ENCODE results near the gene CRACR2A. TPM values are rescaled to one million over a fixed set of nuclear protein-coding genes. Genes with fewer than 3 reads are reported as not detected.
A peak's percentile ranks its signal among the peaks of the same experiment; 100 is the strongest.

CRACR2A gene
- total and polyA plus RNA-seq, 5 donors from 2014 or later: 8.2 to 42.9 (median 12.0) TPM

GRCh38 chr12:3651585-3652424 lies 101.1 kb downstream of the CRACR2A start:
- peak overlapping the region in 2 of 3 donors; percentile 54 to 82 for H3K27ac Mint-ChIP-seq
- peaks cover 79% of the 10 kb centered on the region for H3K36me3 ChIP-seq (ENCODE audit: control insufficient read depth, insufficient read depth, low read length)

GRCh38 chr12:3647504-3647903 lies 105.4 kb downstream of the CRACR2A start:
- Histone ChIP-seq H3K4me3 (ENCODE audit: low read depth, low read length) (no peak overlapping the region), H3K27me3 (ENCODE audit: control insufficient read depth, insufficient read depth, low read length) (no peaks in the 10 kb centered on the region), H3K36me3 (ENCODE audit: control insufficient read depth, insufficient read depth, low read length) (peaks cover 64% of the 10 kb centered on the region), H3K27ac (ENCODE audit: insufficient read depth, low read length, poor library complexity, severe bottlenecking) (no peak overlapping the region), H3K4me1 (ENCODE audit: control insufficient read depth, insufficient read depth, low read length, poor library complexity, severe bottlenecking) (no peaks in the 10 kb centered on the region), H3K9me3 (ENCODE audit: control insufficient read depth in 2 of 2, low read length in 2 of 2) (no peaks in the 10 kb centered on the region)
- no peak overlapping the region for H3K27ac Mint-ChIP-seq
- DNase-seq: no peak
- peaks cover 54% of the 10 kb centered on the region for H3K36me3 Mint-ChIP-seq
- no peaks in the 10 kb centered on the region for H3K9me3 Mint-ChIP-seq
- no peak for ATAC-seq (ENCODE audit: low read depth in 2 of 2)
- no peaks in the 10 kb centered on the region for H3K27me3 Mint-ChIP-seq
- peaks cover 0 to 8% (median 0%) of the 10 kb centered on the region in 4 donors for H3K4me1 Mint-ChIP-seq
- no peak overlapping the region for H3K4me3 Mint-ChIP-seq

More at GRCh38 chr12:3651585-3652424, 101.1 kb downstream of the CRACR2A start:
- peaks cover 36% of the 10 kb centered on the region for H3K36me3 Mint-ChIP-seq
- no peak overlapping the region for H3K4me3 ChIP-seq (ENCODE audit: low read depth, low read length)
- DNase-seq (no peak), ATAC-seq (ENCODE audit: low read depth in 2 of 2) (no peak)
- H3K4me1 Mint-ChIP-seq: peaks cover 0 to 9% (median 0%) of the 10 kb centered on the region in 4 donors
- H3K4me1 ChIP-seq (ENCODE audit: control insufficient read depth, insufficient read depth, low read length, poor library complexity, severe bottlenecking): no peaks in the 10 kb centered on the region
- no peaks in the 10 kb centered on the region for H3K27me3 Mint-ChIP-seq
- no peak overlapping the region for H3K27ac ChIP-seq (ENCODE audit: insufficient read depth, low read length, poor library complexity, severe bottlenecking)
- no peaks in the 10 kb centered on the region for H3K9me3 Mint-ChIP-seq
- H3K9me3 ChIP-seq (ENCODE audit: control insufficient read depth in 2 of 2, low read length in 2 of 2): no peaks in the 10 kb centered on the region
- no peaks in the 10 kb centered on the region for H3K27me3 ChIP-seq (ENCODE audit: control insufficient read depth, insufficient read depth, low read length)
- H3K4me3 Mint-ChIP-seq: no peak overlapping the region

GRCh38 chr12:3646561-3647241 lies 106.2 kb downstream of the CRACR2A start:
- no peaks in the 10 kb centered on the region for H3K9me3 Mint-ChIP-seq
- Histone ChIP-seq H3K4me3 (ENCODE audit: low read depth, low read length) (no peak overlapping the region), H3K27ac (ENCODE audit: insufficient read depth, low read length, poor library complexity, severe bottlenecking) (no peak overlapping the region), H3K27me3 (ENCODE audit: control insufficient read depth, insufficient read depth, low read length) (no peaks in the 10 kb centered on the region), H3K36me3 (ENCODE audit: control insufficient read depth, insufficient read depth, low read length) (peaks cover 62% of the 10 kb centered on the region), H3K9me3 (ENCODE audit: control insufficient read depth in 2 of 2, low read length in 2 of 2) (no peaks in the 10 kb centered on the region), H3K4me1 (ENCODE audit: control insufficient read depth, insufficient read depth, low read length, poor library complexity, severe bottlenecking) (no peaks in the 10 kb centered on the region)
- peaks cover 0 to 4% (median 1%) of the 10 kb centered on the region in 4 donors for H3K4me1 Mint-ChIP-seq
- H3K27ac Mint-ChIP-seq: no peak overlapping the region
- ATAC-seq (ENCODE audit: low read depth in 2 of 2) (no peak), DNase-seq (no peak)
- no peaks in the 10 kb centered on the region for H3K27me3 Mint-ChIP-seq
- no peak overlapping the region for H3K4me3 Mint-ChIP-seq
- H3K36me3 Mint-ChIP-seq: peaks cover 60% of the 10 kb centered on the region

- no peak overlapping the region for H3K4me3 ChIP-seq (ENCODE audit: low read depth, low read length)
- peaks cover 65% of the 10 kb centered on the region for H3K36me3 Mint-ChIP-seq
- H3K9me3 ChIP-seq (ENCODE audit: control insufficient read depth in 2 of 2, low read length in 2 of 2): no peaks in the 10 kb centered on the region
- no peak overlapping the region for H3K27ac ChIP-seq (ENCODE audit: insufficient read depth, low read length, poor library complexity, severe bottlenecking)
- no peaks in the 10 kb centered on the region for H3K27me3 Mint-ChIP-seq
- peaks cover 56% of the 10 kb centered on the region for H3K36me3 ChIP-seq (ENCODE audit: control insufficient read depth, insufficient read depth, low read length)
- H3K4me1 Mint-ChIP-seq: peaks cover 0 to 2% (median 0%) of the 10 kb centered on the region in 4 donors
- ATAC-seq (ENCODE audit: low read depth in 2 of 2) (no peak), DNase-seq (no peak)
- no peaks in the 10 kb centered on the region for H3K9me3 Mint-ChIP-seq
- H3K4me1 ChIP-seq (ENCODE audit: control insufficient read depth, insufficient read depth, low read length, poor library complexity, severe bottlenecking): no peaks in the 10 kb centered on the region
- no peak overlapping the region for H3K4me3 Mint-ChIP-seq
- peak overlapping the region in 1 of 3 donors; percentile 84 for H3K27ac Mint-ChIP-seq
- H3K27me3 ChIP-seq (ENCODE audit: control insufficient read depth, insufficient read depth, low read length): no peaks in the 10 kb centered on the region
These were observed 107.8 kb downstream of the CRACR2A start for GRCh38 chr12:3645091-3645490.

- Histone ChIP-seq H3K27ac (ENCODE audit: insufficient read depth, low read length, poor library complexity, severe bottlenecking) (no peak overlapping the region), H3K36me3 (ENCODE audit: control insufficient read depth, insufficient read depth, low read length) (peaks cover 53% of the 10 kb centered on the region), H3K27me3 (ENCODE audit: control insufficient read depth, insufficient read depth, low read length) (no peaks in the 10 kb centered on the region), H3K9me3 (ENCODE audit: control insufficient read depth in 2 of 2, low read length in 2 of 2) (no peaks in the 10 kb centered on the region), H3K4me1 (ENCODE audit: control insufficient read depth, insufficient read depth, low read length, poor library complexity, severe bottlenecking) (no peaks in the 10 kb centered on the region), H3K4me3 (ENCODE audit: low read depth, low read length) (no peak overlapping the region)
- Mint-ChIP-seq H3K4me3 (no peak overlapping the region), H3K36me3 (peaks cover 58% of the 10 kb centered on the region), H3K27me3 (no peaks in the 10 kb centered on the region), H3K9me3 (no peaks in the 10 kb centered on the region), H3K27ac (no peak overlapping the region), H3K4me1 (peaks cover 0 to 2% (median 0%) of the 10 kb centered on the region in 4 donors)
- DNase-seq (no peak), ATAC-seq (ENCODE audit: low read depth in 2 of 2) (no peak)
These were observed 108.8 kb downstream of the CRACR2A start for GRCh38 chr12:3644104-3644503.

GRCh38 chr12:3641428-3642018 lies 111.4 kb downstream of the CRACR2A start:
- Histone ChIP-seq H3K27me3 (ENCODE audit: control insufficient read depth, insufficient read depth, low read length) (no peaks in the 10 kb centered on the region), H3K36me3 (ENCODE audit: control insufficient read depth, insufficient read depth, low read length) (peaks cover 46% of the 10 kb centered on the region), H3K27ac (ENCODE audit: insufficient read depth, low read length, poor library complexity, severe bottlenecking) (no peak overlapping the region), H3K9me3 (ENCODE audit: control insufficient read depth in 2 of 2, low read length in 2 of 2) (no peaks in the 10 kb centered on the region), H3K4me3 (ENCODE audit: low read depth, low read length) (no peak overlapping the region), H3K4me1 (ENCODE audit: control insufficient read depth, insufficient read depth, low read length, poor library complexity, severe bottlenecking) (no peaks in the 10 kb centered on the region)
- ATAC-seq (ENCODE audit: low read depth in 2 of 2) (no peak), DNase-seq (no peak)
- Mint-ChIP-seq H3K27me3 (no peaks in the 10 kb centered on the region), H3K36me3 (peaks cover 67% of the 10 kb centered on the region), H3K4me1 (peaks cover 0 to 2% (median 0%) of the 10 kb centered on the region in 4 donors), H3K4me3 (no peak overlapping the region), H3K9me3 (no peaks in the 10 kb centered on the region), H3K27ac (no peak overlapping the region)

GRCh38 chr12:3636328-3636727 lies 116.6 kb downstream of the CRACR2A start:
- Histone ChIP-seq H3K4me1 (ENCODE audit: control insufficient read depth, insufficient read depth, low read length, poor library complexity, severe bottlenecking) (no peaks in the 10 kb centered on the region), H3K27me3 (ENCODE audit: control insufficient read depth, insufficient read depth, low read length) (no peaks in the 10 kb centered on the region), H3K9me3 (ENCODE audit: control insufficient read depth in 2 of 2, low read length in 2 of 2) (no peaks in the 10 kb centered on the region), H3K27ac (ENCODE audit: insufficient read depth, low read length, poor library complexity, severe bottlenecking) (no peak overlapping the region), H3K4me3 (ENCODE audit: low read depth, low read length) (no peak overlapping the region), H3K36me3 (ENCODE audit: control insufficient read depth, insufficient read depth, low read length) (peaks cover 36% of the 10 kb centered on the region)
- Mint-ChIP-seq H3K4me1 (peaks cover 0 to 4% (median 1%) of the 10 kb centered on the region in 4 donors), H3K27ac (no peak overlapping the region), H3K27me3 (no peaks in the 10 kb centered on the region), H3K4me3 (no peak overlapping the region), H3K36me3 (peaks cover 44% of the 10 kb centered on the region), H3K9me3 (peaks cover 0 to 2% (median 0%) of the 10 kb centered on the region in 7 donors)
- DNase-seq (no peak), ATAC-seq (ENCODE audit: low read depth in 2 of 2) (no peak)

Data from CD4-positive, CD25-positive, alpha-beta regulatory T cell (primary cell).